H1 (cell line): Measurements from ENCODE around the gene NBDY. TPM values are rescaled to one million over a fixed set of nuclear protein-coding genes. Genes with fewer than 3 reads are reported as not detected.

Source experiments
- RNF2 ChIP-seq: fragments of 200-900, 300-1000 bp; sonication (generic); IDR thresholded peaks from 2 replicates; pipeline ENCODE4 v1.7.1; 2016; ENCODE audit warnings: borderline replicate concordance, low read depth, mild to moderate bottlenecking, antibody characterized with exemption, low read length; ENCODE audit not compliant: poor library complexity, severe bottlenecking; ENCODE audit errors: missing control alignments
- TEAD4 ChIP-seq: IDR thresholded peaks from 2 replicates; pipeline ENCODE4 v1.6.1; 2012; ENCODE audit warnings: low read depth, low read length, inconsistent platforms, mixed read lengths
- polyA plus RNA-seq, 7 experiments: library from polyadenylated mRNA; depleted of rRNA in 3 of 7; stranded (reverse) in 5 of 7; unstranded in 2 of 7; fragments of >200 nt in 5 of 7; fragments of 200-250 nt in 2 of 7; gene quantifications; 1 replicate in 5 of 7; 2 replicates in 1 of 7; 4 replicates in 1 of 7; pipeline versions ENCODE4 v1.2.1 to v1.2.3, GENCODE V29; 2011 to 2013; ENCODE audit warnings: missing spikeins in 2 of 7, mixed read lengths in 2 of 7
- total RNA-seq: library from RNA; stranded (reverse); fragmentation: NEBNext Ultra II Directional; extraction: Animal tissue kit (Norgen Biotek cat#: 25700); gene quantifications from 2 replicates; pipeline ENCODE4 v1.2.1, GENCODE V29; 2021

NBDY gene
- total and polyA plus RNA-seq, 2 of the 8 experiments (the other 6 are each of a cell fraction or from before 2014, with no cell fraction given) = 42.3 to 57.8 TPM

GRCh38 chrX:56736219-56736618 is 7.2 kb downstream of the NBDY start (continued):
- TF ChIP-seq RNF2 (no peak), TEAD4 (no peak)
